H1 (cell line): ENCODE results near the gene ADA. TPM values are rescaled to one million over a fixed set of nuclear protein-coding genes. Genes with fewer than 3 reads are reported as not detected.

Experiments
- CTCF ChIA-PET: fragments of 300-600 bp; sonication (Branson Sonifier 250); formaldehyde crosslinking; loops from one replicate; lab custom pipeline; 2021; ENCODE audit not compliant: partially characterized antibody; lab: Charles Lee
- POLR2A ChIA-PET: fragments of 300-600 bp; sonication (Branson Sonifier 250); formaldehyde crosslinking; loops from one replicate; lab custom pipeline; 2021; ENCODE audit warnings: inconsistent platforms; ENCODE audit not compliant: partially characterized antibody; lab: Charles Lee
- DNase-seq, 2 experiments: peaks; one replicate each; pipeline versions ENCODE4 v3.0.0 to v3.0.0-alpha.2; 2010 to 2022; ENCODE audit warnings: low spot score in 2 of 2, low read depth in 1 of 2, mixed read lengths in 1 of 2
- FAIRE-seq: peaks from 2 replicates; lab custom pipeline; 2011; peaks lifted over from hg19 to GRCh38; lab: Jason Lieb, UNC
- H2AFZ ChIP-seq: 2 replicates; pipeline ENCODE4 v1.8.1; 2012; ENCODE audit warnings: low read length, inconsistent platforms
- H2AK5ac ChIP-seq: 2 replicates; pipeline ENCODE4 v1.6.1; 2013; ENCODE audit warnings: low read depth, low read length
- H2BK120ac ChIP-seq: replicated peaks from 2 replicates; pipeline ENCODE3; 2013; ENCODE audit warnings: low read depth, low read length, inconsistent platforms
- H2BK12ac ChIP-seq: 2 replicates; pipeline ENCODE4 v1.6.1; 2013; ENCODE audit warnings: low read depth, low read length
- H2BK15ac ChIP-seq: 2 replicates; pipeline ENCODE4 v1.6.1; 2013; ENCODE audit warnings: low read length
- H2BK20ac ChIP-seq: 2 replicates; pipeline ENCODE4 v1.6.1; 2013; ENCODE audit warnings: low read length
- H2BK5ac ChIP-seq: 2 replicates; pipeline ENCODE4 v1.6.1; 2013; ENCODE audit warnings: low read depth, low read length
- H3K14ac ChIP-seq: 2 replicates; pipeline ENCODE4 v1.6.1; 2013; ENCODE audit warnings: inconsistent platforms; ENCODE audit not compliant: insufficient read length
- H3K18ac ChIP-seq: 2 replicates; pipeline ENCODE4 v1.6.1; 2013; ENCODE audit warnings: low read length; ENCODE audit errors: extremely low read depth
- H3K23ac ChIP-seq: 2 replicates; pipeline ENCODE4 v1.6.1; 2013; ENCODE audit warnings: inconsistent platforms; ENCODE audit not compliant: insufficient read length
- H3K23me2 ChIP-seq: 2 replicates; pipeline ENCODE4 v1.6.1; 2013; ENCODE audit warnings: low read depth, low read length
- H3K27ac ChIP-seq: 2 replicates; pipeline ENCODE4 v1.6.1; 2011; ENCODE audit warnings: low read depth, low read length, inconsistent platforms
- H3K27me3 ChIP-seq, 4 experiments: replicated peaks in 1 of 4; 1 replicate in 1 of 4; 2 replicates in 3 of 4; pipeline versions ENCODE4 v1.6.1 to v1.8.1; 2011 to 2013; ENCODE audit warnings: low read length in 3 of 4, mild to moderate bottlenecking in 3 of 4, inconsistent platforms in 2 of 4, mixed read lengths in 2 of 4, moderate library complexity in 1 of 4; ENCODE audit not compliant: control insufficient read depth in 3 of 4, insufficient read depth in 3 of 4; ENCODE audit errors: extremely low read depth in 1 of 4
- H3K36me3 ChIP-seq, 4 experiments: 2 replicates each; pipeline versions ENCODE4 v1.6.1 to v1.8.1; 2011 to 2013; ENCODE audit warnings: mild to moderate bottlenecking in 4 of 4, low read length in 3 of 4, moderate library complexity in 2 of 4, control low read depth in 1 of 4, inconsistent platforms in 1 of 4; ENCODE audit not compliant: insufficient read depth in 4 of 4, control insufficient read depth in 2 of 4
- H3K4ac ChIP-seq: replicated peaks from 2 replicates; pipeline ENCODE3; 2013; ENCODE audit warnings: low read length, low read depth, mixed read lengths, inconsistent platforms; ENCODE audit not compliant: insufficient read length
- H3K4me1 ChIP-seq, 4 experiments: replicated peaks in 1 of 4; 1 replicate in 1 of 4; 2 replicates in 3 of 4; pipeline versions ENCODE4 v1.6.1 to v1.8.1; 2011 to 2013; ENCODE audit warnings: low read length in 3 of 4, inconsistent platforms in 2 of 4, mixed read lengths in 1 of 4; ENCODE audit not compliant: insufficient read depth in 4 of 4, control insufficient read depth in 3 of 4
- H3K4me2 ChIP-seq, 2 experiments: 2 replicates each; pipeline versions ENCODE4 v1.6.1 to v1.8.1; 2011 to 2013; ENCODE audit warnings: low read depth in 2 of 2, low read length in 2 of 2, control low read depth in 1 of 2, inconsistent platforms in 1 of 2, mild to moderate bottlenecking in 1 of 2; ENCODE audit not compliant: insufficient read depth in 1 of 2
- H3K4me3 ChIP-seq, 4 experiments: fragments of 200-600, 300-600 bp in 1 of 4; sonication (generic), shearing (Covaris generic), sonication (Bioruptor Twin) in 1 of 4; 2 replicates each; pipeline versions ENCODE4 v1.5.1 to v1.8.1; 2011 to 2016; ENCODE audit warnings: low read length in 4 of 4, low read depth in 3 of 4, control low read depth in 2 of 4, inconsistent platforms in 2 of 4, mild to moderate bottlenecking in 2 of 4, mixed read lengths in 1 of 4, moderate library complexity in 1 of 4; ENCODE audit not compliant: insufficient read depth in 2 of 4; ENCODE audit errors: extremely low read depth in 1 of 4
- H3K56ac ChIP-seq: replicated peaks from 2 replicates; pipeline ENCODE3; 2013; ENCODE audit warnings: low read depth, mild to moderate bottlenecking, mixed read lengths, low read length, inconsistent platforms; ENCODE audit not compliant: insufficient read length
- H3K79me1 ChIP-seq: 2 replicates; pipeline ENCODE4 v1.6.1; 2013; ENCODE audit warnings: low read depth, low read length, control low read depth
- H3K79me2 ChIP-seq, 2 experiments: 2 replicates each; pipeline versions ENCODE4 v1.6.1 to v1.8.1; 2012 to 2013; ENCODE audit warnings: low read length in 2 of 2, mild to moderate bottlenecking in 2 of 2, inconsistent platforms in 1 of 2; ENCODE audit not compliant: insufficient read depth in 2 of 2, control insufficient read depth in 1 of 2
- H3K9ac ChIP-seq, 4 experiments: replicated peaks in 1 of 4; 1 replicate in 1 of 4; 2 replicates in 3 of 4; pipeline versions ENCODE4 v1.6.1 to v1.8.1; 2011 to 2013; ENCODE audit warnings: low read depth in 3 of 4, low read length in 3 of 4, control low read depth in 2 of 4, mild to moderate bottlenecking in 2 of 4, moderate library complexity in 2 of 4, inconsistent platforms in 1 of 4; ENCODE audit errors: extremely low read depth in 1 of 4
- H3K9me3 ChIP-seq, 2 experiments: 2 replicates each; pipeline versions ENCODE4 v1.6.1 to v1.8.1; 2012 to 2013; ENCODE audit warnings: mild to moderate bottlenecking in 2 of 2, moderate library complexity in 2 of 2, control low read depth in 1 of 2, inconsistent platforms in 1 of 2, low read depth in 1 of 2, low read length in 1 of 2, mixed read lengths in 1 of 2; ENCODE audit not compliant: insufficient read depth in 2 of 2
- H4K20me1 ChIP-seq, 2 experiments: replicated peaks in 1 of 2; 2 replicates each; pipeline versions ENCODE3 to v1.8.1; 2011 to 2013; ENCODE audit warnings: inconsistent platforms in 2 of 2, low read length in 2 of 2, mild to moderate bottlenecking in 1 of 2; ENCODE audit not compliant: insufficient read depth in 2 of 2, control insufficient read depth in 1 of 2
- H4K5ac ChIP-seq: 2 replicates; pipeline ENCODE4 v1.6.1; 2013; ENCODE audit warnings: low read length, low read depth, mixed read lengths, inconsistent platforms; ENCODE audit not compliant: insufficient read length
- H4K8ac ChIP-seq: 2 replicates; pipeline ENCODE4 v1.8.0; 2013; ENCODE audit warnings: mild to moderate bottlenecking, moderate library complexity, low read length, inconsistent platforms; ENCODE audit not compliant: insufficient read depth; ENCODE audit errors: extremely low read depth
- H4K91ac ChIP-seq: replicated peaks from 2 replicates; pipeline ENCODE3; 2013; ENCODE audit warnings: low read length, mixed read lengths, inconsistent platforms; ENCODE audit not compliant: insufficient read length
- CBX5 ChIP-seq: fragments of 300-800, 300-1000 bp; sonication (generic); IDR thresholded peaks from 2 replicates; pipeline ENCODE4 v1.7.1; 2016; ENCODE audit warnings: antibody characterized with exemption, low read length, low read depth
- CREB1 ChIP-seq: IDR thresholded peaks from 2 replicates; pipeline ENCODE4 v1.6.1; 2012; ENCODE audit warnings: inconsistent platforms
- EGR1 ChIP-seq: IDR thresholded peaks from 2 replicates; pipeline ENCODE4 v1.6.1; 2011; ENCODE audit warnings: low read depth, low read length, borderline replicate concordance
- POLR2AphosphoS5 ChIP-seq: IDR thresholded peaks from 2 replicates; pipeline ENCODE4 v1.6.1; 2011; ENCODE audit warnings: low read depth, low read length
- SIN3A ChIP-seq, 2 experiments: IDR thresholded peaks in 1 of 2; conservative IDR thresholded peaks in 1 of 2; 2 replicates each; pipeline ENCODE4 v1.6.1; 2011 to 2012; ENCODE audit warnings: low read length in 2 of 2, improper control_type of control experiment in 1 of 2, low read depth in 1 of 2, mild to moderate bottlenecking in 1 of 2
- SP2 ChIP-seq: IDR thresholded peaks from 2 replicates; pipeline ENCODE4 v1.6.1; 2012; ENCODE audit warnings: mild to moderate bottlenecking, low read length, inconsistent platforms
- WGBS, 2 experiments: shearing (Covaris generic) in 1 of 2; methylation state at CpG; one replicate each; pipeline versions ENCODE4 v1.1.6 to v1.1.7; 2013 to 2015; ENCODE audit warnings: low lambda C conversion rate in 2 of 2, mixed read lengths in 2 of 2, inconsistent platforms in 1 of 2, low coverage in 1 of 2, missing lambda C conversion rate in 1 of 2; ENCODE audit not compliant: insufficient replicate concordance in 2 of 2, insufficient coverage in 1 of 2, insufficient read length in 1 of 2; ENCODE audit errors: extremely low coverage in 1 of 2, missing lambda C conversion rate in 1 of 2; 5-methylcytosine and 5-hydroxymethylcytosine counted together
- polyA plus RNA-seq, 7 experiments: library from polyadenylated mRNA; depleted of rRNA in 3 of 7; stranded (reverse) in 5 of 7; unstranded in 2 of 7; fragments of >200 nt in 5 of 7; fragments of 200-250 nt in 2 of 7; gene quantifications; 1 replicate in 5 of 7; 2 replicates in 1 of 7; 4 replicates in 1 of 7; pipeline versions ENCODE4 v1.2.1 to v1.2.3, GENCODE V29; 2011 to 2013; ENCODE audit warnings: missing spikeins in 2 of 7, mixed read lengths in 2 of 7
- total RNA-seq: library from RNA; stranded (reverse); fragmentation: NEBNext Ultra II Directional; extraction: Animal tissue kit (Norgen Biotek cat#: 25700); gene quantifications from 2 replicates; pipeline ENCODE4 v1.2.1, GENCODE V29; 2021

ADA gene
- total and polyA plus RNA-seq, 2 of the 8 experiments (the other 6 are each of a cell fraction or from before 2014, with no cell fraction given), result 19.9 to 32.8 TPM

DNA sequence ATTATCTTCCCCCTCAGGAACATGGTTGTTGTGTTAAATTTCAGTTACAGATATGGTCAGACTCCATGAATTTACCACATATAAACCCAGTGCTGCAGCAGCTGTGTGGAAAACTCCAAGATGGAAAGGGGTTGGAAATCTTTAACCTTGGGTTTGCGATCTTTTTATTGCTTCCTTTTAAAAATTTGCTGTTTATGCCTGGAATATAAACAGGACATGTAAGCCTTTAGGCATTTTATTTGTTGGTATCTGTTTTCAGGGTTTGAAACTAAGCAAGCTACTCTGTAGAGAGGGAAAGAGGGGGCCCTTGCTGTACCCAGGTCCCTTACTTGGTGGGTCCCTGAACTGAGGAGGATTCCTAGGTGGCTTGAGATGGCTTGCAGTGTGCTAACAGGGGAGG lies 68.3 kb downstream of the ADA start:
- H2BK5ac ChIP-seq, result no peak overlapping the region
- H3K27ac ChIP-seq, result no peak overlapping the region
- WGBS, 2 experiments, result 100% methylated on average over 1 of the region's 1 CpG; no CpG with 5 or more reads in 1 of the 2 experiments
- peaks cover 0 to 1% of the 10 kb centered on the region in 2 experiments for H4K20me1 ChIP-seq
- no peak overlapping the region for H3K4me3 ChIP-seq
- H3K14ac ChIP-seq, result no peak overlapping the region
- POLR2A ChIA-PET, result no interaction called here
- DNase-seq, result no peak
- H3K4me1 ChIP-seq, result peaks cover 7 to 17% (median 11%) of the 10 kb centered on the region in 4 experiments
- no peaks in the 10 kb centered on the region for H3K23me2 ChIP-seq
- H2BK120ac ChIP-seq, result no peak overlapping the region
- H3K36me3 ChIP-seq, result no peaks in the 10 kb centered on the region
- H3K79me2 ChIP-seq, result no peaks in the 10 kb centered on the region
- H3K4me2 ChIP-seq, result no peak overlapping the region
- no peak overlapping the region for H3K18ac ChIP-seq
- TF ChIP-seq CREB1, result no peak
- no peak for TF ChIP-seq SIN3A (conservative IDR thresholded peaks at IDR 0.05 in 1 of 2, IDR thresholded peaks at IDR 0.05 in 1 of 2; ENCODE audit: low read depth in 1 of 2, low read length in 2 of 2)
- TF ChIP-seq EGR1, result no peak
- no peak for TF ChIP-seq CBX5
- no peak for TF ChIP-seq POLR2AphosphoS5
- no peak for TF ChIP-seq SP2
- no peak overlapping the region for H3K4ac ChIP-seq
- no peak for FAIRE-seq
- H2BK15ac ChIP-seq, result no peak overlapping the region
- H2BK12ac ChIP-seq, result no peak overlapping the region
- no peak overlapping the region for H2AFZ ChIP-seq
- H4K8ac ChIP-seq, result no peak overlapping the region
- no peak overlapping the region for H3K9ac ChIP-seq
- H4K91ac ChIP-seq, result no peak overlapping the region
- H3K23ac ChIP-seq, result no peak overlapping the region
- H3K79me1 ChIP-seq, result peaks cover 2% of the 10 kb centered on the region; the same call in 1 of the 2 replicates
- H3K27me3 ChIP-seq, result no peaks in the 10 kb centered on the region
- H2BK20ac ChIP-seq, result no peak overlapping the region
- no peak overlapping the region for H4K5ac ChIP-seq
- H3K56ac ChIP-seq, result no peak overlapping the region
- CTCF ChIA-PET, result interaction anchor here (0.8 to 3.0 kb wide), 4 partner anchors 8 to 365 kb away, joined by 3 to 11 read pairs (median 5); no protein-coding TSS in a partner anchor
- H2AK5ac ChIP-seq, result no peak overlapping the region
- H3K9me3 ChIP-seq, result no peaks in the 10 kb centered on the region
